Measurements from ENCODE around the gene DARS2.

DNA sequence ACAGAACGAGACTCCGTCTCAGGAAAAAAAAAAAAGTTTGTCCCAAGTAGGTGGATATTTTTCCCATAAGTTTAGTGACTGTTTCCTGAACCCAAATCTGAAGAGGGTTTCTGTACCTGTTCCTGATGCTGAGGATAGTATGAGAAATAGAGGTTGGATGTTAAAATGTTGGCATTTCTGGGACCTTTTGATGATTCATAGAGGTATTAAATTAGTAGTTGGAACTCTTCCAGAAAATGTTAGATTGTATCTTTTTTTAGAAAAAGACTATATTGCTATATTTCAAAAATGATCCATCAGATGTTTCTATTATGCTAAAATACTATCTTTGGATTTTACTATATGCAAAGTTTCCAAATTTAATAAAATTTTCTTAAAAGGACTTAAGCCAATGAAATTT is 3.1 kb downstream of the DARS2 start:
- TF ChIP-seq POLR2A (IDR thresholded peaks at IDR 0.05) = no peak
- TF ChIP-seq, protein P1, sequence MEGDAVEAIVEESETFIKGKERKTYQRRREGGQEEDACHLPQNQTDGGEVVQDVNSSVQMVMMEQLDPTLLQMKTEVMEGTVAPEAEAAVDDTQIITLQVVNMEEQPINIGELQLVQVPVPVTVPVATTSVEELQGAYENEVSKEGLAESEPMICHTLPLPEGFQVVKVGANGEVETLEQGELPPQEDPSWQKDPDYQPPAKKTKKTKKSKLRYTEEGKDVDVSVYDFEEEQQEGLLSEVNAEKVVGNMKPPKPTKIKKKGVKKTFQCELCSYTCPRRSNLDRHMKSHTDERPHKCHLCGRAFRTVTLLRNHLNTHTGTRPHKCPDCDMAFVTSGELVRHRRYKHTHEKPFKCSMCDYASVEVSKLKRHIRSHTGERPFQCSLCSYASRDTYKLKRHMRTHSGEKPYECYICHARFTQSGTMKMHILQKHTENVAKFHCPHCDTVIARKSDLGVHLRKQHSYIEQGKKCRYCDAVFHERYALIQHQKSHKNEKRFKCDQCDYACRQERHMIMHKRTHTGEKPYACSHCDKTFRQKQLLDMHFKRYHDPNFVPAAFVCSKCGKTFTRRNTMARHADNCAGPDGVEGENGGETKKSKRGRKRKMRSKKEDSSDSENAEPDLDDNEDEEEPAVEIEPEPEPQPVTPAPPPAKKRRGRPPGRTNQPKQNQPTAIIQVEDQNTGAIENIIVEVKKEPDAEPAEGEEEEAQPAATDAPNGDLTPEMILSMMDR (IDR thresholded peaks at IDR 0.05) = no peak
